ENCODE results near the gene NUCB2. TPM values are rescaled to one million over a fixed set of nuclear protein-coding genes. Genes with fewer than 3 reads are reported as not detected.
A peak's percentile ranks its signal among the peaks of the same experiment; 100 is the strongest.

NUCB2 gene
- polyA plus RNA-seq, 3 donors: 59.6 to 75.0 (median 74.2) TPM

DNA sequence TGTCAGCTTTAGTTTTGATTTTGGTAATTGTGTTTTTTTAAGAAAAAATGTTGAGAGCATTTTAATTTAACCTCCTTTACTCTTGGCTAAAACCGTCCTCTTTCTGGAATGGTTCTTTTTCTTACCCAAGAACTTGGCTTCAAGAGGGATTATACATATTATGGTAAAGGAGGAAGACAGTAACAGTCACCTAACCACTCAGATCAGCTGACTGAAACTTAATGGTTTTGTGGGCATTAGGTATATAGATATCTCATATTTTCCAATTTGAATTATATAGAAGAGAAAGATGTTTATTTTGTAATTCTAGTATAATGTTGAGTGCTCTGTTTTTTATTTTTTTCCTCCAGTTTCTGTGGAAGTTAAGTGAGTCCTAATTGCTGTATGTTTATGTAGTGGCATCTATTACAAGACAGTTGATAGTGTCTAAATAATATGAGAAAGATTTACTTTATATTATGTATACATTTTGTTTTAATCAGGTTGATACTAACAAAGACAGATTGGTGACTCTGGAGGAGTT is 38.4 kb downstream of the NUCB2 start:
- no peak for DNase-seq

DNA sequence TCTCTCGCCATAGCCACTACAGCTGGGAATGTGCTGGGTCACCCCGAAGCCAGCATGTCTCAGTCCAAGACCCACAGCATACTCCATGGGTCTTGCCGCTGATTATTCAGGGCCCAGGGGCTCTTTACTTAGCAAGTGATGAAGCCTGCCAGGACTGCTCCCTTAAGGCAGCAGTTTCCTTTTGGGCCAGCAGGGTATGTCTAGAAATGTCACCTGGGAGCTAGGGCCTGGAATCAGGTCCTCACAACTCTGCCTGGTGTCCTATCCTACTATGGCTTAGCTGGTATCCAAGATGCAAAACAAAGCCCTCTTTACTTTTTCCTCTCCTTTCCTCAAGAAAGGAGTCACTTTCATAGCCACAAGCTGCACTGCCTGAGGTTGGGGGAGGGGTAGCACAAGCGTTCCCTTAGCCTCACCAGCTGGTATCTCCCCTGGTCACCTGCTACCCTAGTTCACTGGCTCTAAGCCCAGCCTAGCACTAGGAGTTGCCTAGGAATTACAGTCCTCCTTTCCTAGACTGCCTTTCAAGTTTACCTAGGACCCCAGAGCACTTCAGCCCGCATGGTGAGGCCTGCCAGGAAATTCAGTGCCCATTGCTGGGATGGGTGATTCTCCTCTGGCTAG is 52.4 kb downstream of the NUCB2 start:
- DNase-seq: no peak

DNA sequence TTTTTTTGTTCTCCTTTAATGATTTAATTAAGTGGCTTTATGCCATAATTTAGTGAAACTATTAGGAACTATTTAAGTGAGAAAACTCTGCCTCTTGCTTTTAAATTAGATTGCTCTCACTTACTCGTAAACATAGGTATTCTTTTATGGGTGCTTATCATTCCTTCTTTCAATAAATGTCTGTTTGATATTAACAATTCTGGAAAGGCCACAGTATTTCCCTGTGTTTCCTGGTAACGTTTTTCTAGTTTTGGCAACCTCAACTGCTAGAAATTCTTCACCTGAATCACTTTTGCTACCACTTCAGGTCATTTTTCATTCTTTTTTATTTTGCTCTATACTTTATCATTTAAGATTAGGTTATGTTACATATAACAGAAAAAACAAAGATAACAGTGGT is 55.1 kb downstream of the NUCB2 start:
- DNase-seq: no peak

DNA sequence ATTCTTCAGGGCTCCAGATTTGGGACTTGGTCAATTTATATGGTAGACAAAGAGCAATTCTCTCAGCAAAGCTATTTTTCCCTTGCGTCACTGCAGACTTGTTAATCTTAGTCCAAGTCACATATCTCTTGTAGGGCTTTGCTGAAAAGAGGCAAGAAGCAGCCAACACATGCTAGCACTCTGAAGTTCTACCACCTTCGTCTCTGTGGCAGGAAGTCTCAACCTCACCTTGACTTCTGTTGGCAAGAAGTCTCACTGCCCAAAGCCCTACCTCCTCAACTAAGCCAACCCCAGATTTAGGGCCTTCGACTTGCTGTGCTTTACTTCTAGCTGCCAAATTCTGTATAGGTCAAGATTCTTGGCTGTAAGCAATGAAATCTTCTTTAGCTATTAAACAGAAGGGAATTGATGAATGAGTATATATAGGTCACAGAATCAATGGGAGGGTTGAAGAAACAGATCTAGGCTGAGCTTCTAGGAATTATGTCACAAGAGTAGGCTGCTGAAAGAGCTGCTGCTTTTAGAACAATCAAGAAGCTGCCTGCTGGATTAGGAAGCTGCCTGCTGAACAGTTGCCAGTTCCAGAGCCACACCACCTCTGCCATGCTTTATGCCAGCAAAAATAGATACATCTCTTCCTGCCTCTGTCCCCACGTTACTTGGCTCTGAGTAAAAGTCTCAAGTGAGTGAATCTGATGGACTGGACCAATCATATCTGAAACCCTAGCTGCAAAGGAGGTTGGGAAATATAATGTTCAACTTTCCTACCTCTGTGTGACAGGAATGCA is 57.5 kb downstream of the NUCB2 start:
- no peak for DNase-seq

DNA sequence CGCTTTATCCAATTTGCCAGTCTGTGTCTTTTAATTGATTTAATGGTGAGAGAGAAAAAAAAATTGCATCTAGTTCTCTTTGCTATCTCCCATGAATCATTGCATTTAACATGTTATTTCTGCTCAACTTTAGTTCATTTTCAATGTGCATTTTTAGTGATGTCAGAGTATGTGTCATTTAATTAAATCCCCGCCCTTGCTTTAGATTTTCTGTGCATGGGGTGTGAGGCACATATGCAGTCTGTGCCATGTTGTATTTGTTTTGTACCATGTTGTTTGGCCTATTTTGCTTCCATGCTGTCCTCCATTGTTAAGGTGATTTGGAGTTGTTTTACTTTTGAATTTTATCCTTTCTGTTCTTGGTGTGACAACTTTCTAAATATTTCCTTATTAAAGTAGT is 66.7 kb downstream of the NUCB2 start:
- DNase-seq: no peak

DNA sequence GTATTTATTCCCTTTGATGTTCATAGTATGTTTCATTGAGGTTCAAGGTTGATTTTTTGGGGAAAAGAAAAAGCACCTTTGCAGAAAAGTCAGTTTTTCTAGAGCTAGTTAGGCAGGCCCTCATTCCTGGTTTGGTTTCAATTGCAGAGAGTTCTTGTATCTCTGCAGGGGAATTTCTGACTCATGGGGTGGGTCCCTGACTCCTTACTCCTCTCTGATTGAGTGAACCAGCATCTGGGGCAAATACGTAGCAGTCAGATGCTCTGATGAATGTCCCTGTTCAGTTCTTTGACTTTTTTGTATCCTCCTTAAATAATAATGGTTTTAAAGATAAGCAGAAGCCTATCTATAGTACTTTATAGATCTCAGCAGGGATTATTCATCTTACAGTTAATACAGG is 67.4 kb downstream of the NUCB2 start:
- DNase-seq: no peak

DNA sequence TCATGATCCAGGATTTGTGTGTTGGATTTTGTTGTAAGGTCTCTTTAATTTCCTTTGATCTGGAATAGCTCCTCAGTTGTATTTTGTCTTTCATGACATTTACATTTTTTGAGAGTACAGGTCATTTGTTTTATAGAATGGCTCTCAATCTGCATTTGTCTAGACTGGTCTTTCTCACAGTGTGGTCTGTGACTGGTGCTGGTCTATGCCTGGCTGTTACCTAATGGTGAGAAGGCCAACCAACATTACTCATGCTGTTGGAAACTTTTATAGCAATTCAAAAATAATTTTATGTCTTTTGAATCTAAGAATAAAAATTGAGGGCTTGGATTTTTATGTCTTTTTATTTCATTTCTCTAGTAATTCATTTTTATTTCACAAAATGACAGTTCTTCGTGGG is 71.1 kb downstream of the NUCB2 start:
- DNase-seq: no peak

DNA sequence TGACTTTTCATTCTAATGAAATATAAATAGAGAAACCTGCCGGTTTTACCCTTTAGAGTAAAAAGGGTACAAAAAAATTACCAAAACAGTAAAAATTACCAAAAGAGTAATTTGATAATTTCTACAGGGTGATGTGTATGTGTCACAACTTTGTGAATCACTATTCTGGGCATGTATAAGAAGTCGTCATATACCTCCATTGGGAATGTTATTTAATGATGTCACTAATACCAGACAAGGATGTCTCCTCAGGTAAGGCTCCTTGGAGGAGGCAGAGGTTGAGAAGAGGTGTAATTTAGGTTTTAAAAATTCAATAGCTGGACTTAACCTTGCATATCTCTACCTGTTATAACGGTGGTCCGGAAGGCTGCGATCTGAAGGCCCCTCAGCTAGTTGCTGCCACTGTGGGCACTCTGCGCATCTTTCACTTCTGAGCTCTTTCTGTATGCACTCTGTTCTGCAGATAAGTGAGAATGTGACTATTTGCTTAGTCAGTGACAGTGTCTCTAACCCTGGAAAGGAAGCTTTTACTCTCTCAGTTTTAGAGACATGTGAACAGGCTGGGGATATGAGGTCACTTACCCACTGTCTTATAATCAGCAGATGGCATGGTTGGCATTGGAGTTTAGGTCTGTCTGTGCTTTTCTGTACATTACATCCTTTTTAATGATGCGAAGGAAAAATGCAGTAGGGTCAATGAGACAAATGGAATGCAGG is 74.1 kb downstream of the NUCB2 start:
- no peak for DNase-seq

DNA sequence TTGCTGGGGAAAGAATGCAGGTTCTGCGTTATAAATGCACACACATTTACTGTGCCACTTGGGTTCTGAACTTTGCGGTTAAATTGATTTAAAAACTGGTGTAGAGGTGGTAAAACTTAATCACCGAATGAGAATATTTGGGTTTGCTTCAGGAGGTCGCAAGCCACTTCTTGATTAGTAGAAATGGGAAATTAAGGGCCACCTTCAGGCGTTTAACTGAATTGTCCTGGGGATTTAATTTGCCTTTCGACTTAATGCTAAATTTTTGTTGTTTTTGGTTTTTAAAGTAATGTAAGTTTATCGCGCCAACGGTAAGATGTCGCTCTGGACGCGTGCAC is 74.6 kb downstream of the NUCB2 start:
- DNase-seq: peak; percentile 3

DNA sequence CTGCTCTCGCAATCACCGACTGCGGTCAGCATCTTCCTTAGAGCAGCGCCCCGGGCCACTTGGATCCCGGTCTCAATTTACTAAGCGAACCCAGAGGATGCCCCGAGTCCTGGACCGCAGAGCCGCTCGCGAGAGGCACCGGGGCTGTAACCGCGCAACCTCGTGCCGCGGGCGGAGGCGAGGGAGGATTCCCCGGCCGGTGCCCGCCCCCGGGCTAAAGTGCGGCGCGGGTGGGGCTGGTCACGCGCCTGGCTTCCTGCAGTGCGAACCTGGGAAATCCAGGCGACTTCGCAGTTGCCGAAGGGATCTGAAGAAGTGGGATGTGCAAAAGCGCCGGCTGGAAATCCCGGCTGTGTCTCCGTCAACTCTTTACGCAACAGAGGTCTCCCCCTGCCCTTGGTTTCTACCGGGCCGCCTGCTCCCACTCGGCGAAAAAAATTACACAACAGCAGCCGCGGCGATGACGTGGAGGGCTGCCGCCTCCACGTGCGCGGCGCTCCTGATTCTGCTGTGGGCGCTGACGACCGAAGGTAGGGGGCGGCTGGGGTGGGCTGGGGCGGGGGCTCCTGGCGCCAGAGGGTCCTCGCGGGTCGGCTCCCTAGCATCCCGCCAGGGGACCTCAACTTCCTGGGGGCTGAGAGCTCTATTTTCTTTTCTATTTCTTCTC is 75.1 kb downstream of the NUCB2 start, which contains the start of gene NCR3LG1:
TSS of gene NCR3LG1 (plus strand) at position 291 of the 667 bp plus-strand sequence. CDS start at position 461, 170 bp downstream.
- peak; percentile 28 for DNase-seq

DNA sequence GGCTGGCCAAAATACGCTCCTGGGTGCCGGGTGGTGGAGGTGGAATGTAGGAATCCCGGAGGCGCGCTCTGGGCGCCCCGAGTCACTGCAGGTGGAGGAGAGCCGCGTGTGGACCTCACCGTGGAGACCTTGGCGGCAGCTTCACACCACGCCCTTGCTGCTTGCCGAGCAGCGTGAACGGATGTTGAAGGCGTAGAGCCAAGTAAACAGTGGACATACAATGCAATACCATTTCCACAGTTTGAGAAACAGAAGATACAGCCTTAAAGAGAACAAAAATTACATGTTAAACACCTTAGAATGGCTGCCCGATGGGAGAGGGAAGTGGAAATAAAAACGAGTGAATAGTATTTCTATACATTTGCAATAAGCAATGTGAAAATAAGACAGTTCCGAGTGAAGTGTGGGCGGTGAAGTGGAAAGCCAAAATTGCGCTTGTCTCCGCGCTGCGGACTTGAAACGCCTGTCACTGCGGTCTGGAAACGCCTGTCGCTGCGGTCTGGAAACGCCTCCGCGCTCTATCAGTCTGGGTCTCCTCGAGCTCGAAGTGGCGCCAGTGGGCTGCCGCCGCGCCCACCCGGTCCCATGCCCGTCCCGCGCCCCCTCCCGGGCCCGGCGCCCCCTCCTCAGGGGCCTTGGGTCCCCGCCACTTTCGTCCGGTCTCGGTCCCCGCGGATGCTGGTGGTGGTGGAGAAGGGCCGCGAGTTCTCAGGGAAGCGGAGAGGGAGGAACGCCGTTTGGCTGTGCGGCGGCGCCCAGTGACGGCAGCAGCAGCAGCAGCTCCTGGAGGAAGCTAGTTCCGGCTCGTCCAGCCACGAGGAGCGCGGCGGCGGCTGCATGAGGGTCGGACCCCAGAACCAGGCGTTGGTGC is 76.6 kb downstream of the NUCB2 start:
- DNase-seq: peak; percentile 72

DNA sequence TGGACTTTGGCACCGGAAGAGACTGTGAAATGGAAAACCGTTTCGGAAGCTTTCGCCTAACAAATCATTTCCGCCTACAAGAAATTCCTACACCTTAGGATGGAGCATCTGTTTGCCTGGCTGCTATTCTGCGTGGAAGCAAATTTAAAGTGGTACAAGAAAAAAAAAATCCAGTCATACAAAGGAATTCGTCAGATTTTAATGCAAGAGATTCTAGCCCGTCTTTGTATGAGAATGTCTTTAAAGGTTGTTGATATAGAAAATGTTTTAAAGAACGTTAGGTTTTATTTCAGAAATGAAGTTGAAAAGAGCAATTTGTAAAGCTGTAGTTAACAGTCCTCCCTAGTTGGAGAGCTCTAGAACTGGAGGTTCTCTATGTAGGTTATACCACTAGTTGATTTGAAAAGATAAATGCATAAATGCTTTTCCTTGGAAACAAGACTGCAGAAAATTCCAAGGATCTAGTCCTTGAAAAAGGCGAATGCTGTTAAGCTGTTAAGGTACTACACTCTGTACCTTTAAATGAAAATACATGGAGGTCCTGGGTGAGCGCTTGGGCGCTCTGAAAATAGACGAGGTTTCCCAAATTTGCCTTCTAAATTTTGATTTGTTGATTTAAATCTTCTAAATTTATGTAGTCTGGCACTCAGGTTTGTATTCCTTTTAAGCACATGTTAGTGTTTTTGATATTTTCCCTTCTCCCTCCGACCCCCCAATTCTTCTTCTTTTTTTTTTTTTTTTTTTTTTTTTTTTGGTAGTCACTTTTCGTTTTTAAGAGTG is 77.5 kb downstream of the NUCB2 start:
- peak; percentile 4 for DNase-seq

DNA sequence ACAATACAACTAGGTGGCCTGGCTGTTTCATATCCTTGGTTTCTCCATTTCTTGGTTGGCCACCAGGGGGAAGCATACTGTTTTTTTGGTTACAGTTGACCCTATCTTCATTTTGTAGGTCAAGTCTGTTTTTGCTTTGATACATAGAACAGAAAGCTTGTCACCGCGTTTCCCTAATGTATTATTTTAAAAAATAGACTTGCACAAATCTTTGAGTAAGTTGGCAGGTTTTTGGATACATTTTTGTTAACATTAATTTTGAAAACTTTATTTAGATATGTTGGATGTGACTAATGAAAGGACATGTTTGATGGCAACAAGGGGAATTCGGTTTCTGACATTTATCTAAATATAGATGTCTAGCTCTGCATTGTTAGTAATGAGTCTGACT is 78.1 kb downstream of the NUCB2 start:
- peak; percentile 65 for DNase-seq

DNA sequence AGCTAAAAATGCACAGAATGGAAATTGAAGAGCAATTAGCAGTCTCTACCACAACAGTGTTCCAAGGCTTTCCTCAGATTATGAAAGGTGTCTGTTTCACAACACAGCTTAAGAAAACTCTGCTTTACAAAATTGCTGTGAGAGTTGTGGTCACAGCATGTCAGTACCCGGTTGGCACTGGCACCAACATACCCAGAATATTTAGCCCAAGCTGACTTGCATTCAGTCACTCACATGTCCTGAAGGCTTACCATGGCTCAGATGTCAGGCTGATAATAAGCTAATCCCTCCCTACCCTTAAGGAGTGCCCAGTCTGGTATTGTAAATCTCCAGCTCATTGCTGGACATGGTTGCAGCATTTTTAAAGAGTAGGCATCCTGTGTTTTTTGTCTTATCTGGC is 90.0 kb downstream of the NUCB2 start:
- DNase-seq: no peak

DNA sequence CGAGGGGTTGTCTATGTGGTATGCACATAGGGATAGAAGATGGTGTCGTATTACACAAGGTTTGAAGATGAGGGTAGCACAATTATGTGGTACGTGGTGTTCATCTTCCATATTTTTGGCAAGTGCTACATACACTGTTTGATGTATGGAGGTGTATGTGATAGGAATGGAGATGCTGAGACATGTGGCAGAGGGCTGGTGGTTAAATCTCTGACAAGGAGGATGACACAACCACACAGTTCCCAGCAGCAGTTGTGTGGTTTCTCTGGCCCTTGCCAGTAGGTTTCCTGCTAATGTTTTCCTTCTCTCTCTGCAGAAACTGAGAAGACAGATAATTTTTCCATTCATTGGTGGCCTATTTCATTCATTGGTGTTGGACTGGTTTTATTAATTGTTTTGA is 92.0 kb downstream of the NUCB2 start:
- no peak for DNase-seq

DNA sequence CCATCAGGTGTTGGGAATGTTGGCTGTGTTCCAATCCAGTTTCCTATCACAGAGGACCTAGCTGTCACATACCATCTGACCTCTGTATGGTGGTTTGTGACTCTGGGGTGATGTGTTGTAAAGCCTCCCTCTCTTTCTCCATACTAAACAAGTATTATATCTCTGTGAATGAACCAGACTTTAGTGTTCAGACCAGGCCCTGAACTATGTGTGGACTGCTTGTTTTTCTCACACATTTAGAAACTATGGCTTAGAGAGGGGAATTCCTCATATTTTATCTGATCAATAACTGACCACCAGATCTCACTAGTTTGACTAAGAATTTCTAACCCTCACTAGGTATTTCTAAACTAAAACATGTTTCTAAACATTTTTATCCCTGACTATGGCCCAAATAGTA is 92.6 kb downstream of the NUCB2 start:
- no peak for DNase-seq

DNA sequence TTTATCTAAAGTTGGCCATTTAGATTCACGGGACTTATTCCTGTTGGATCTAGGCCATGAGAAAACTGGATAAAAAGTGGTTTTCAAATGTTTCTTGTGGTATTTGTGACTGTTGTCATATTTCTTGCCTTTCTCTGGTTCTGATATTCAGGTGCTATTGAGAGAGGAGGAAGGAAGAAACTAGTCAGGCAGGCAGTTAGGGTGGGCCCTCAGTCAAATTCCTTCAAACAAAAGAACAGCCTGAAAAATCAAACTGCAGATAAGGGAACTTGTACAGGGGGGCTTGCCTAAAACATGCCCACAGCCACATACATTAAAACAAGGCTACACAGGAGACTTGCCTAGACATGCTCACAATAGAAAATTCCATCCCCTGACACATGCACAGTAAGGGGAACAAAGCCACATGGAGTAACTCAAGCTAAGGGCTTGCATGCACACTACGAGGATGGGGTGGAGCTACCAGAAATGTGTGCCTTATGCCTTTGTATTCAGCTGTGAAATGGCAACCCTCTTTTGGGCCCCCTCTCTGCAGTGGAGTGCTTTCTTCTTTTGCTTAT is 93.2 kb downstream of the NUCB2 start:
- DNase-seq: no peak

DNA sequence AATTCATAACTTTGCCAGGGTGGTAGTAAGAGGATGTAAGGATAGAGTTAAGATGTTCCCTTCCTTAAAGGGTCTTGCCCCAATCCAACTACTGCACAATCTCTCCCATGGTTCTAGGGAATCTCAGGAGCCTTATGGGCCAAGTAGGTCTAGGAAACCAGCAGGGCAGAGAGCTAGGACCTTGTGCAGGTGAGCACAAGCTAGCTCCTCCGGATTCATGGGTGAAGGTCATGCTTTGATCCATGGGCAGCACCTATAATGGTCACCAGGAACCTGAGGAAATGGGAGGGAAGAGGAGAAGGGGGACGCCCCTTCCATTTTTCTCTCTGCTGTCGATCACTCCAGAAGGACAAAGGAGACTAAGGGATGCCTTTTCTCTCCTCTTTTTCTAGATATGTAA is 95.1 kb downstream of the NUCB2 start:
- DNase-seq: no peak

DNA sequence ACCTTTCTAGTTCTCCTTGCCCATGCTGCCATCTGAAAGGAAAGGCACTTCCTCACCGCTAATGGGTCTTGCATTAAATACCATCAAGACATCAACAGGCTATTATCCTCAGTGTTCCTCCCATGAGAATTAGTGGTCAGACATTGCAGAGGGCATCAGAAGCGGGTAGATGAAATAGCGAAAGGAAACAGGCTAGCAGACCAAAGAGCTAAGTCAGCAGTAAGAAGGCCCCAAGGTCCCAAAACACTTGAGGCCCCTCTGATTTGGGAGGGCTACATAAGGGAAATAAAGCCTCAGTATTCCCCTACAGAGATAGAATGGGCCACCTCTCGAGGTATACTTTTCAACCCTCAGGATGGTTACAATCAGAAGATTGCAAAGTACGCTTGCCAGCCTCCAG is 99.0 kb downstream of the NUCB2 start:
- no peak for DNase-seq

DNA sequence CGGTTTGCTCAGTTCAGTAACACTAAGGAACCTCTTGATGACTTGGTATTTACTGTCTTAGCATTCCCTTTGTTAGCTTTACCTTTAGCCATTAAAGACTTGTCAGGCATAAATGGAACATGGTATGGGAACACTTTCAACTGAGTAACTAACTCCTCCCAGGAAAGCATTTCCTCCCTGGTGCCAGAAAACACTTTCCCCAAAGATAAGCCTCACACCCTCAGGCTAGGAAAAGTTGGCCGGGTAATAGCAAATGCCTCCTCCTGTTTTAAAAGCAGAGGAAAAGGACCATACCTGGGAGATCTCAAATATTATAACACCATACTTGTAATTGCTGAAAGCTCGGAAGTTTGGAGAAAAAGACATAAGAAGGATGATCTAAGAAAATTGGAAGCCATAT is 100.0 kb downstream of the NUCB2 start:
- no peak for DNase-seq

Data from renal pelvis (tissue), 4 donors.